ENCODE results near the gene MKRN3. TPM values are rescaled to one million over a fixed set of nuclear protein-coding genes. Genes with fewer than 3 reads are reported as not detected.

The MKRN3 gene
- total and polyA plus RNA-seq, 2 experiments from 2014 or later, result not detected

- Histone ChIP-seq H3K4me3 (no peak overlapping the region), H3K27ac (ENCODE audit: low read depth) (no peak overlapping the region), H3K9me2 (ENCODE audit: insufficient read depth) (peaks cover 11% of the 10 kb centered on the region; the same call in 1 of the 2 replicates), H3K36me3 (ENCODE audit: insufficient read depth) (no peaks in the 10 kb centered on the region), H3K27me3 (ENCODE audit: insufficient read depth) (no peaks in the 10 kb centered on the region), H3K4me2 (no peak overlapping the region), H3K4me1 (ENCODE audit: insufficient read depth) (no peaks in the 10 kb centered on the region), H4K20me1 (replicated peaks; ENCODE audit: insufficient read depth) (no peaks in the 10 kb centered on the region), H3F3A (replicated peaks; ENCODE audit: low read depth) (no peaks in the 10 kb centered on the region), H2AFZ (no peak overlapping the region), H3K79me2 (replicated peaks; ENCODE audit: insufficient read depth) (no peaks in the 10 kb centered on the region)
- H3K27me3 Mint-ChIP-seq (ENCODE audit: insufficient read depth, low read depth, poor library complexity), result no peaks in the 10 kb centered on the region
- H3K27ac Mint-ChIP-seq, result no peak overlapping the region
- H3K36me3 Mint-ChIP-seq (ENCODE audit: low read depth), result peaks cover 3% of the 10 kb centered on the region; the same call in 1 of the 3 replicates
- TF ChIP-seq ETS1 (IDR thresholded peaks at IDR 0.05) (no peak), EZH2 (IDR thresholded peaks at IDR 0.05; ENCODE audit: low read depth, unreplicated experiment) (no peak), EZH2phosphoT487 (IDR thresholded peaks at IDR 0.05; ENCODE audit: unreplicated experiment) (no peak), CREB1 (CRISPR knock-in tag; IDR thresholded peaks at IDR 0.05; ENCODE audit: low read depth) (no peak), REST (IDR thresholded peaks at IDR 0.05; ENCODE audit: unreplicated experiment) (no peak), ZNF114 (CRISPR knock-in tag; IDR thresholded peaks at IDR 0.05) (no peak), POLR2AphosphoS5 (IDR thresholded peaks at IDR 0.05; ENCODE audit: low read depth) (no peak), JUNB (IDR thresholded peaks at IDR 0.05; ENCODE audit: unreplicated experiment) (no peak), NANOG (IDR thresholded peaks at IDR 0.05; ENCODE audit: borderline replicate concordance) (no peak), ZNF462 (CRISPR knock-in tag; IDR thresholded peaks at IDR 0.05) (no peak), ZNF331 (CRISPR knock-in tag; IDR thresholded peaks at IDR 0.05; ENCODE audit: low read depth) (no peak), STAT1 (IDR thresholded peaks at IDR 0.05; ENCODE audit: unreplicated experiment) (no peak)
- TF ChIP-seq, protein P1, sequence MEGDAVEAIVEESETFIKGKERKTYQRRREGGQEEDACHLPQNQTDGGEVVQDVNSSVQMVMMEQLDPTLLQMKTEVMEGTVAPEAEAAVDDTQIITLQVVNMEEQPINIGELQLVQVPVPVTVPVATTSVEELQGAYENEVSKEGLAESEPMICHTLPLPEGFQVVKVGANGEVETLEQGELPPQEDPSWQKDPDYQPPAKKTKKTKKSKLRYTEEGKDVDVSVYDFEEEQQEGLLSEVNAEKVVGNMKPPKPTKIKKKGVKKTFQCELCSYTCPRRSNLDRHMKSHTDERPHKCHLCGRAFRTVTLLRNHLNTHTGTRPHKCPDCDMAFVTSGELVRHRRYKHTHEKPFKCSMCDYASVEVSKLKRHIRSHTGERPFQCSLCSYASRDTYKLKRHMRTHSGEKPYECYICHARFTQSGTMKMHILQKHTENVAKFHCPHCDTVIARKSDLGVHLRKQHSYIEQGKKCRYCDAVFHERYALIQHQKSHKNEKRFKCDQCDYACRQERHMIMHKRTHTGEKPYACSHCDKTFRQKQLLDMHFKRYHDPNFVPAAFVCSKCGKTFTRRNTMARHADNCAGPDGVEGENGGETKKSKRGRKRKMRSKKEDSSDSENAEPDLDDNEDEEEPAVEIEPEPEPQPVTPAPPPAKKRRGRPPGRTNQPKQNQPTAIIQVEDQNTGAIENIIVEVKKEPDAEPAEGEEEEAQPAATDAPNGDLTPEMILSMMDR (conservative IDR thresholded peaks at IDR 0.05; ENCODE audit: low read depth in 2 of 2), result no peak
- no peaks in the 10 kb centered on the region for H3K4me1 Mint-ChIP-seq
- peaks cover 80% of the 10 kb centered on the region for H3K9me3 Mint-ChIP-seq
- no peak overlapping the region for H3K4me3 Mint-ChIP-seq
- ATAC-seq, result no peak
- no peak for DNase-seq (ENCODE audit: low spot score)
These were observed 40.7 kb upstream of the MKRN3 start for GRCh38 chr15:23524816-23525215.
